ENCODE data around the gene GHITM. TPM values are rescaled to one million over a fixed set of nuclear protein-coding genes. Genes with fewer than 3 reads are reported as not detected.
A peak's percentile ranks its signal among the peaks of the same experiment; 100 is the strongest.

Gene GHITM
- total and polyA plus RNA-seq, 2 donors (not counting 1 experiment from before 2014, with no cell fraction given), result 40.5 to 75.1 TPM

DNA sequence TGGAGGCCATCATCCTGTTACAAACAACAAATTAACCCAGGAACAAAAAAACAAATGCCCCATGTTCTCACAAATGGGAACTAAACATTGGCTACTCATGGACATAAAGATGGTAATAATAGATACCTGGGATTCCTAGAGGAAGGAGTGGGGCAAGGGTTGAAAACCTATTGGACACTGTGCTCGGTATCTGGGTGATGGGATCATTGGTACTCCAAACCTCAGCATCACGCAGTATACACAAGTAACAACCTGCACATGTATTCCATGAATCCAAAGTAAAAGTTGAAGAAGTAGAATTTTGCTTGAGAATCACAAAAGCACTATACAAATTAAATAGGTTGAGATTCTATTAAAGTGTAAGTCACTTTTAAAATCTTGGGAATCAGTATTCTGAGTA, 16.7 kb downstream of the GHITM start:
- Histone ChIP-seq H3K9me3 (ENCODE audit: control extremely low read depth in 1 of 3, control insufficient read depth in 2 of 3, insufficient read depth in 1 of 3, low read length in 2 of 3) (no peaks in the 10 kb centered on the region), H3K9ac (ENCODE audit: low read length) (no peak overlapping the region), H3K27me3 (replicated peaks in 1 of 4; ENCODE audit: control extremely low read depth in 1 of 4, control insufficient read depth in 3 of 4, insufficient read depth in 4 of 4, low read length in 3 of 4) (no peaks in the 10 kb centered on the region), H3K4me3 (ENCODE audit: control extremely low read depth in 1 of 5, extremely low read depth in 1 of 5, insufficient read depth in 1 of 5, low read depth in 2 of 5, low read length in 4 of 5) (no peak overlapping the region), H3K27ac (ENCODE audit: low read length in 2 of 2) (no peak overlapping the region), H3K4me2 (replicated peaks; ENCODE audit: low read depth, low read length, poor library complexity, severe bottlenecking) (no peak overlapping the region), H4K20me1 (ENCODE audit: control insufficient read depth, insufficient read depth, low read length, poor library complexity, severe bottlenecking) (no peaks in the 10 kb centered on the region), H3K36me3 (replicated peaks in 1 of 2; ENCODE audit: control extremely low read depth in 1 of 2, control insufficient read depth in 1 of 2, extremely low read depth in 1 of 2, insufficient read depth in 2 of 2, low read length in 1 of 2) (peaks cover 2 to 36% of the 10 kb centered on the region in 2 experiments), H3K79me2 (ENCODE audit: control insufficient read depth, insufficient read depth, low read length) (no peaks in the 10 kb centered on the region), H3K4me1 (ENCODE audit: control insufficient read depth in 2 of 2, insufficient read depth in 2 of 2, low read length in 2 of 2) (no peaks in the 10 kb centered on the region), H2AFZ (ENCODE audit: insufficient read depth, low read depth, low read length, poor library complexity, severe bottlenecking) (no peak overlapping the region)
- Mint-ChIP-seq H3K9me3 (ENCODE audit: insufficient read depth) (no peaks in the 10 kb centered on the region), H3K27me3 (no peaks in the 10 kb centered on the region), H3K27ac (no peak overlapping the region), H3K4me3 (no peak overlapping the region), H3K4me1 (peaks cover 16% of the 10 kb centered on the region)
- WGBS (ENCODE audit: insufficient coverage), result no CpG with 5 or more reads among the region's 2 CpGs
- ChIA-PET POLR2A (interaction anchor here (0.7 kb wide), 1 partner anchor 11 kb away, joined by 4 read pairs; no protein-coding TSS in a partner anchor), CTCF (interaction anchor here (0.7 to 6.6 kb wide), 5 partner anchors 8 to 52 kb away, joined by 3 to 34 read pairs (median 4); partner anchors contain the start of gene CDHR1)
- intact Hi-C loops (cut with micrococcal nuclease), result no loop called here
- TF ChIP-seq EZH2 (IDR thresholded peaks at IDR 0.05; ENCODE audit: borderline replicate concordance, insufficient read depth, low read depth, low read length, poor library complexity, severe bottlenecking), result no peak
- TF ChIP-seq, protein P1, sequence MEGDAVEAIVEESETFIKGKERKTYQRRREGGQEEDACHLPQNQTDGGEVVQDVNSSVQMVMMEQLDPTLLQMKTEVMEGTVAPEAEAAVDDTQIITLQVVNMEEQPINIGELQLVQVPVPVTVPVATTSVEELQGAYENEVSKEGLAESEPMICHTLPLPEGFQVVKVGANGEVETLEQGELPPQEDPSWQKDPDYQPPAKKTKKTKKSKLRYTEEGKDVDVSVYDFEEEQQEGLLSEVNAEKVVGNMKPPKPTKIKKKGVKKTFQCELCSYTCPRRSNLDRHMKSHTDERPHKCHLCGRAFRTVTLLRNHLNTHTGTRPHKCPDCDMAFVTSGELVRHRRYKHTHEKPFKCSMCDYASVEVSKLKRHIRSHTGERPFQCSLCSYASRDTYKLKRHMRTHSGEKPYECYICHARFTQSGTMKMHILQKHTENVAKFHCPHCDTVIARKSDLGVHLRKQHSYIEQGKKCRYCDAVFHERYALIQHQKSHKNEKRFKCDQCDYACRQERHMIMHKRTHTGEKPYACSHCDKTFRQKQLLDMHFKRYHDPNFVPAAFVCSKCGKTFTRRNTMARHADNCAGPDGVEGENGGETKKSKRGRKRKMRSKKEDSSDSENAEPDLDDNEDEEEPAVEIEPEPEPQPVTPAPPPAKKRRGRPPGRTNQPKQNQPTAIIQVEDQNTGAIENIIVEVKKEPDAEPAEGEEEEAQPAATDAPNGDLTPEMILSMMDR (IDR thresholded peaks at IDR 0.05), result no peak
- DNase-seq, result no peak
- ATAC-seq (ENCODE audit: low read depth), result no peak

DNA sequence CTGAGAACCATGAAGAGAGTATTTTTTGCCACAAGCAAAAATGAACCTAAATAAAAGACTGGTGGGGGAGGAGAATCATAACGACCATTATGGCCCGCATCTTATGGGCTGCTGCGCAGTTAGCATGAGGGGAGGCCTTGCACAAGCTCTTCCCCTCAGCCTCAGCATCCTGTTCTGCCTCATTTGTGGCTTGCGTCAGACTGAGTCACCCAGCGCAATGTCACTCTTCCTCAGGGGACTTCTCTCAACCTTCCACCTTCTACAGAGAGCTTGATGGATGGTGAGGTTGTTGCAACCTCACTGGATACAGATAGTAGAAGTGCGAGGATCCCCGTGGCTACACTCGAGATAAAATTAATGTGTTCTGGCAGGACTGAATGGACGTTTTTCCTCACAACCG, 17.5 kb downstream of the GHITM start:
- TF ChIP-seq, protein P1 (IDR thresholded peaks at IDR 0.05), result no peak
- no peak overlapping the region for H2AFZ ChIP-seq (ENCODE audit: insufficient read depth, low read depth, low read length, poor library complexity, severe bottlenecking)
- no peak overlapping the region for H3K9ac ChIP-seq (ENCODE audit: low read length)
- Mint-ChIP-seq H3K27me3 (no peaks in the 10 kb centered on the region), H3K4me3 (peak overlapping the region; percentile 13), H3K27ac (peak overlapping the region; percentile 57), H3K9me3 (ENCODE audit: insufficient read depth) (no peaks in the 10 kb centered on the region), H3K4me1 (peaks cover 16% of the 10 kb centered on the region)
- H3K4me1 ChIP-seq (ENCODE audit: control insufficient read depth in 2 of 2, insufficient read depth in 2 of 2, low read length in 2 of 2), result no peaks in the 10 kb centered on the region
- H3K36me3 ChIP-seq (replicated peaks in 1 of 2; ENCODE audit: control extremely low read depth in 1 of 2, control insufficient read depth in 1 of 2, extremely low read depth in 1 of 2, insufficient read depth in 2 of 2, low read length in 1 of 2), result peaks cover 2 to 30% of the 10 kb centered on the region in 2 experiments
- no peak overlapping the region for H3K4me3 ChIP-seq (ENCODE audit: control extremely low read depth in 1 of 5, extremely low read depth in 1 of 5, insufficient read depth in 1 of 5, low read depth in 2 of 5, low read length in 4 of 5)
- no peaks in the 10 kb centered on the region for H3K9me3 ChIP-seq (ENCODE audit: control extremely low read depth in 1 of 3, control insufficient read depth in 2 of 3, insufficient read depth in 1 of 3, low read length in 2 of 3)
- intact Hi-C loops (cut with micrococcal nuclease), result no loop called here
- no peaks in the 10 kb centered on the region for H3K27me3 ChIP-seq (replicated peaks in 1 of 4; ENCODE audit: control extremely low read depth in 1 of 4, control insufficient read depth in 3 of 4, insufficient read depth in 4 of 4, low read length in 3 of 4)
- H3K4me2 ChIP-seq (replicated peaks; ENCODE audit: low read depth, low read length, poor library complexity, severe bottlenecking), result no peak overlapping the region
- DNase-seq, result peak; percentile 32
- WGBS (ENCODE audit: insufficient coverage), result 93% methylated on average over 6 of the region's 10 CpGs
- POLR2A ChIA-PET, result no interaction called here
- CTCF ChIA-PET, result interaction anchor here (1.1 to 6.6 kb wide), 4 partner anchors 9 to 51 kb away, joined by 3 to 34 read pairs (median 4); partner anchors contain the start of gene CDHR1
- H3K27ac ChIP-seq (ENCODE audit: low read length in 2 of 2), result no peak overlapping the region
- H4K20me1 ChIP-seq (ENCODE audit: control insufficient read depth, insufficient read depth, low read length, poor library complexity, severe bottlenecking), result no peaks in the 10 kb centered on the region
- peak; percentile 91 for ATAC-seq (ENCODE audit: low read depth)
- H3K79me2 ChIP-seq (ENCODE audit: control insufficient read depth, insufficient read depth, low read length), result no peaks in the 10 kb centered on the region
